HEK293T (cell line): ENCODE results near the gene UPP2.

ENCODE experiments used
- ARNT ChIP-seq: fragments of 450-650 bp; IDR thresholded peaks from 2 replicates; pipeline ENCODE4 v1.6.1; 2017; ENCODE audit warnings: mild to moderate bottlenecking
- BHLHE40 ChIP-seq: fragments of 450-650 bp; IDR thresholded peaks from 2 replicates; pipeline ENCODE4 v1.6.1; 2016; ENCODE audit warnings: mild to moderate bottlenecking, moderate library complexity, borderline replicate concordance
- ELF4 ChIP-seq: fragments of 450-650 bp; IDR thresholded peaks from 2 replicates; pipeline ENCODE4 v1.6.1; 2017; ENCODE audit warnings: antibody characterized with exemption
- FOXK2 ChIP-seq: fragments of 450-650 bp; IDR thresholded peaks from 2 replicates; pipeline ENCODE4 v1.6.1; 2016; ENCODE audit warnings: mild to moderate bottlenecking
- FOXM1 ChIP-seq: fragments of 450-650 bp; IDR thresholded peaks from 2 replicates; pipeline ENCODE4 v1.6.1; 2017; ENCODE audit warnings: mild to moderate bottlenecking, borderline replicate concordance
- HDGF ChIP-seq: fragments of 450-650 bp; IDR thresholded peaks from 2 replicates; pipeline ENCODE4 v1.6.1; 2017; ENCODE audit warnings: antibody characterized with exemption, borderline replicate concordance
- L3MBTL2 ChIP-seq: fragments of 450-650 bp; conservative IDR thresholded peaks from 2 replicates; pipeline ENCODE4 v1.6.1; 2016; ENCODE audit warnings: mild to moderate bottlenecking
- LEF1 ChIP-seq: fragments of 450-650 bp; IDR thresholded peaks from 2 replicates; pipeline ENCODE4 v1.6.1; 2017; ENCODE audit warnings: mild to moderate bottlenecking, borderline replicate concordance
- NFRKB ChIP-seq: fragments of 450-650 bp; IDR thresholded peaks from 2 replicates; pipeline ENCODE4 v1.6.1; 2016; ENCODE audit warnings: mild to moderate bottlenecking, moderate library complexity
- SP1 ChIP-seq: fragments of 450-650 bp; IDR thresholded peaks from 2 replicates; pipeline ENCODE4 v1.6.1; 2017
- SUZ12 ChIP-seq: fragments of 450-650 bp; IDR thresholded peaks from 2 replicates; pipeline ENCODE4 v1.6.1; 2016; ENCODE audit warnings: mild to moderate bottlenecking
- TARDBP ChIP-seq: fragments of 450-650 bp; IDR thresholded peaks from 2 replicates; pipeline ENCODE4 v1.6.1; 2016
- ZNF384 ChIP-seq: fragments of 450-650 bp; IDR thresholded peaks from 2 replicates; pipeline ENCODE4 v1.6.1; 2016
- TF ChIP-seq, protein P1 (sequence below): fragments of 450-650 bp; IDR thresholded peaks from 2 replicates; pipeline ENCODE4 v1.6.1; 2016

DNA sequence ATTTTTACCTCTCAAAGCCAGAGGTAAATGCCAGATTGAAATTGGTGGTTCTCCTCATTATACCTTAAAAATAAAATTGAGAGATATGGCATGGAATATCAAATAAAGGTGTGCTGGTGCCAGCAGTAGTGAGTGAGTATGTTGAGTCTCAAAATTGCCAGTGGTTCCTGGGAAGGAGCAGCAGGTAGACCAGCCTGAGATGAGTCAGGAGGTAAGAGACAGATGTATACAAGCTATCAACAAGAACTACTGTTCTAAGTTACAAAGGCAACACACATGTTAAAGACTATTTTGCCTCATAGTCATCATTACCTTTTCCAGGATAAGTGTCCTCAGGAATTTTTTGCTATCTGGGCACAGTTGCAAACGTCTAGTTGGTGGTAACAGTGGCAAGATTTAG is 1.3 kb upstream of the UPP2 start:
- TF ChIP-seq SP1 (no peak), BHLHE40 (no peak), NFRKB (no peak), TARDBP (no peak), FOXM1 (no peak), HDGF (no peak), ELF4 (no peak), SUZ12 (no peak), FOXK2 (no peak), L3MBTL2 (no peak), ZNF384 (no peak), LEF1 (no peak), ARNT (no peak)
- TF ChIP-seq, protein P1, sequence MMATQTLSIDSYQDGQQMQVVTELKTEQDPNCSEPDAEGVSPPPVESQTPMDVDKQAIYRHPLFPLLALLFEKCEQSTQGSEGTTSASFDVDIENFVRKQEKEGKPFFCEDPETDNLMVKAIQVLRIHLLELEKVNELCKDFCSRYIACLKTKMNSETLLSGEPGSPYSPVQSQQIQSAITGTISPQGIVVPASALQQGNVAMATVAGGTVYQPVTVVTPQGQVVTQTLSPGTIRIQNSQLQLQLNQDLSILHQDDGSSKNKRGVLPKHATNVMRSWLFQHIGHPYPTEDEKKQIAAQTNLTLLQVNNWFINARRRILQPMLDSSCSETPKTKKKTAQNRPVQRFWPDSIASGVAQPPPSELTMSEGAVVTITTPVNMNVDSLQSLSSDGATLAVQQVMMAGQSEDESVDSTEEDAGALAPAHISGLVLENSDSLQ = no peak
